GM19328 (cell line): ENCODE measurements around the gene OR11H7.
"Not testable (repeated sequence)": the region's sequence is repeated elsewhere in the genome, so short reads cannot be mapped to it uniquely, and the experiment has no call there.

ENCODE experiments used
- ATAC-seq: cut with Tn5 transposase; IDR thresholded peaks from one replicate; pipeline ENCODE4 v1.9.1; 2021; ENCODE audit warnings: mild to moderate bottlenecking, moderate library complexity; ENCODE audit not compliant: unreplicated experiment

OR11H7 gene

GRCh38 chr14:20277409-20277808, 48.6 kb downstream of the OR11H7 start:
- no peak for ATAC-seq

- ATAC-seq: no peak
Observed at GRCh38 chr14:20278414-20278813, 49.6 kb downstream of the OR11H7 start.

DNA sequence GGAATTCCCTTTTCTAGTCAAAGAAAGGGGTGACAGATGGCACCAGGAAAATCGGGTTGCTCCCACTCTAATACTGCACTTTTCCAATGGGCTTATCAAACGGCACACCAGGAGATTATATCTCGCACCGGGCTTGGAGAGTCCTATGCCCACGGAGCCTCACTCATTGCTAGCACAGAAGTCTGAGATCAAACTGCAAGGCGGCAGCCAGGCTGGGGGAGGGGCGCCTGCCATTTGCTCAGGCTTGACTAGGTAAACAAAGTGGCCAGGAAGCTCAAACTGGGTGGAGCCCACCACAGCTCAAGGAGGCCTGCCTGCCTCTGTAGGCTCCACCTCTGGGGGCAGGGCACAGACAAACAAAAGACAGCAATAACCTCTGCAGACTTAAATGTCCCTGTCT, 51.5 kb downstream of the OR11H7 start:
- not testable (repeated sequence) for ATAC-seq
